ENCODE data around the gene CAMK1G.

GRCh38 chr1:209607795-209608178, 24.3 kb downstream of the CAMK1G start:
- no peak for TF ChIP-seq CTCF (IDR thresholded peaks at IDR 0.05)
- TF ChIP-seq POLR2A (IDR thresholded peaks at IDR 0.05), result no peak

Measured in prostate gland (tissue), 2 donors.